DND-41 (cell line): ENCODE data around the gene CBY2.

Source experiments
- ATAC-seq: fragments of 200-7000 bp; cut with Tn5 transposase; 3 replicates; pipeline ENCODE4 v1.9.1; 2021; ENCODE audit warnings: low read depth; ENCODE audit not compliant: insufficient read depth
- DNase-seq: peaks from one replicate; pipeline ENCODE4 v3.0.0-alpha.2; 2020
- H2AFZ ChIP-seq: 2 replicates; pipeline ENCODE4 v1.6.0; 2012; ENCODE audit warnings: low read depth, low read length
- H3K27ac ChIP-seq: 2 replicates; pipeline ENCODE4 v1.5.1; 2012; ENCODE audit warnings: low read length, inconsistent platforms
- H3K27me3 ChIP-seq: fragments of 200-600 bp; sonication (generic); 2 replicates; pipeline ENCODE4 v1.6.0; 2012; ENCODE audit warnings: low read length, mild to moderate bottlenecking, inconsistent platforms; ENCODE audit not compliant: insufficient read depth, poor library complexity
- H3K36me3 ChIP-seq: 2 replicates; pipeline ENCODE4 v1.5.1; 2012; ENCODE audit warnings: low read length, inconsistent platforms; ENCODE audit not compliant: insufficient read depth
- H3K4me1 ChIP-seq: 2 replicates; pipeline ENCODE4 v1.5.1; 2012; ENCODE audit warnings: mild to moderate bottlenecking, low read length; ENCODE audit not compliant: insufficient read depth
- H3K4me2 ChIP-seq: 2 replicates; pipeline ENCODE4 v1.6.0; 2012; ENCODE audit warnings: mild to moderate bottlenecking, moderate library complexity, low read length, inconsistent platforms; ENCODE audit not compliant: insufficient read depth
- H3K4me3 ChIP-seq, 2 experiments: fragments of 200-600 bp in 1 of 2; shearing (Covaris generic) in 1 of 2; 2 replicates each; pipeline ENCODE4 v1.5.1; 2012 to 2016; ENCODE audit warnings: inconsistent platforms in 2 of 2, low read length in 2 of 2, mild to moderate bottlenecking in 2 of 2, low read depth in 1 of 2, moderate library complexity in 1 of 2
- H3K79me2 ChIP-seq: 2 replicates; pipeline ENCODE4 v1.6.0; 2012; ENCODE audit warnings: low read length, inconsistent platforms; ENCODE audit not compliant: insufficient read depth
- H3K9ac ChIP-seq: 2 replicates; pipeline ENCODE4 v1.6.0; 2012; ENCODE audit warnings: low read depth, mild to moderate bottlenecking, inconsistent platforms, low read length, moderate library complexity
- H3K9me3 ChIP-seq: 2 replicates; pipeline ENCODE4 v1.5.1; 2012; ENCODE audit warnings: low read length, moderate library complexity, mild to moderate bottlenecking, inconsistent platforms; ENCODE audit not compliant: insufficient read depth, severe bottlenecking
- H4K20me1 ChIP-seq: 2 replicates; pipeline ENCODE4 v1.6.0; 2012; ENCODE audit warnings: low read length; ENCODE audit not compliant: insufficient read depth
- EZH2 ChIP-seq: IDR thresholded peaks from 3 replicates; pipeline ENCODE4 v1.6.1; 2012; ENCODE audit warnings: borderline replicate concordance, low read depth, mild to moderate bottlenecking, moderate library complexity, low read length, inconsistent platforms; ENCODE audit not compliant: severe bottlenecking
- TF ChIP-seq, protein P1 (sequence below): IDR thresholded peaks from 2 replicates; pipeline ENCODE4 v1.5.1; 2012; ENCODE audit warnings: borderline replicate concordance, low read length, moderate library complexity, mild to moderate bottlenecking; ENCODE audit not compliant: poor library complexity, severe bottlenecking; ENCODE audit errors: extremely low read depth

Gene CBY2

DNA sequence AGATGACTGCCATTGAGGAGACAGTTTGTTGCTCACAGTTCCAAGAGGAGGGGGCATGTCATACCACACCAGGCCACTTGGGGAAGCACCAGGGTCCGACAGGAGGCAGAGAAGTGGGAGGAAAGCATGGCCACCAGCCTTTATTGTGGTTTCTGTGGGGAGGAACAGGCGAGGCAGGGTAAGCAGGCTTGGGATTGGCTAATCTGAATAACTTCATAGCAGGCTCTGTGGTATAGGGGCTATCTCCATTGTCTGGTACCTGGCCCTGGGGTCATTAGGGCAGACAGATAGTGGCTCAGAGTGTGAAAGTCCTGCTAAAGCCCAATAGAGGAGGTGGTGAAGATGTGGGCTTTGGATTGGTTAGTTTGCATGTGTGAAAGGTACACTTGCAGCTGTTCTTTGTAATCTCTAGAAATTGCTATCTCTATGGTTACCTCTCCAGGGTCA is 35.5 kb downstream of the CBY2 start:
- H3K4me3 ChIP-seq, result no peak overlapping the region
- no peaks in the 10 kb centered on the region for H3K36me3 ChIP-seq
- no peaks in the 10 kb centered on the region for H3K9me3 ChIP-seq
- H3K27me3 ChIP-seq, result no peaks in the 10 kb centered on the region
- ATAC-seq (peak; percentile 80), DNase-seq (peak; percentile 45)
- TF ChIP-seq, protein P1, sequence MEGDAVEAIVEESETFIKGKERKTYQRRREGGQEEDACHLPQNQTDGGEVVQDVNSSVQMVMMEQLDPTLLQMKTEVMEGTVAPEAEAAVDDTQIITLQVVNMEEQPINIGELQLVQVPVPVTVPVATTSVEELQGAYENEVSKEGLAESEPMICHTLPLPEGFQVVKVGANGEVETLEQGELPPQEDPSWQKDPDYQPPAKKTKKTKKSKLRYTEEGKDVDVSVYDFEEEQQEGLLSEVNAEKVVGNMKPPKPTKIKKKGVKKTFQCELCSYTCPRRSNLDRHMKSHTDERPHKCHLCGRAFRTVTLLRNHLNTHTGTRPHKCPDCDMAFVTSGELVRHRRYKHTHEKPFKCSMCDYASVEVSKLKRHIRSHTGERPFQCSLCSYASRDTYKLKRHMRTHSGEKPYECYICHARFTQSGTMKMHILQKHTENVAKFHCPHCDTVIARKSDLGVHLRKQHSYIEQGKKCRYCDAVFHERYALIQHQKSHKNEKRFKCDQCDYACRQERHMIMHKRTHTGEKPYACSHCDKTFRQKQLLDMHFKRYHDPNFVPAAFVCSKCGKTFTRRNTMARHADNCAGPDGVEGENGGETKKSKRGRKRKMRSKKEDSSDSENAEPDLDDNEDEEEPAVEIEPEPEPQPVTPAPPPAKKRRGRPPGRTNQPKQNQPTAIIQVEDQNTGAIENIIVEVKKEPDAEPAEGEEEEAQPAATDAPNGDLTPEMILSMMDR, result peak; percentile 58
- TF ChIP-seq EZH2, result no peak
- no peak overlapping the region for H3K9ac ChIP-seq
- no peak overlapping the region for H3K4me2 ChIP-seq
- H3K4me1 ChIP-seq, result no peaks in the 10 kb centered on the region
- no peak overlapping the region for H2AFZ ChIP-seq
- no peaks in the 10 kb centered on the region for H4K20me1 ChIP-seq
- H3K27ac ChIP-seq, result no peak overlapping the region
- H3K79me2 ChIP-seq, result no peaks in the 10 kb centered on the region

DNA sequence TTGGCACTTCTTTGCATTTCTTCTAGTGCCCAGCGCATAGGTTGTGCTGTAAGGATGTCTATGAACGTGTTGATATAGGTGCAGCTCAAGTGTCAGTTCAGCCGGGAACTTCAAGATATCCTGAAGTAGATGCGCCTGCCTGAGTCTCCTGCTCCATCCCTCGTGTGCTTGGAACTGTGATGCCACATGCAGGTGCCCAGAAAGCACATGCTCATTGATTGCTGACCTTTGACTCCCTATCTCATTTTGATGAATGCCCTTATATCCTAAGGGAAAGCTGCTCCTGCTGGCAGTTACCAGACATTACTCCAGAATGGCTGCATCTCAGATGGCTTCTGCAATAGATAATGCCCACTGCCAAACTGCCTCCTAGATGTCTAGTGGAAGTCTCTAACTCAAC is 40.9 kb downstream of the CBY2 start:
- Histone ChIP-seq H3K27ac (no peak overlapping the region), H3K79me2 (no peaks in the 10 kb centered on the region), H3K9ac (no peak overlapping the region), H4K20me1 (no peaks in the 10 kb centered on the region), H3K36me3 (no peaks in the 10 kb centered on the region), H3K27me3 (no peaks in the 10 kb centered on the region), H2AFZ (no peak overlapping the region), H3K4me1 (no peaks in the 10 kb centered on the region), H3K4me3 (no peak overlapping the region), H3K9me3 (no peaks in the 10 kb centered on the region), H3K4me2 (no peak overlapping the region)
- TF ChIP-seq EZH2, result no peak
- TF ChIP-seq, protein P1, result no peak
- DNase-seq, result no peak
- no peak for ATAC-seq

DNA sequence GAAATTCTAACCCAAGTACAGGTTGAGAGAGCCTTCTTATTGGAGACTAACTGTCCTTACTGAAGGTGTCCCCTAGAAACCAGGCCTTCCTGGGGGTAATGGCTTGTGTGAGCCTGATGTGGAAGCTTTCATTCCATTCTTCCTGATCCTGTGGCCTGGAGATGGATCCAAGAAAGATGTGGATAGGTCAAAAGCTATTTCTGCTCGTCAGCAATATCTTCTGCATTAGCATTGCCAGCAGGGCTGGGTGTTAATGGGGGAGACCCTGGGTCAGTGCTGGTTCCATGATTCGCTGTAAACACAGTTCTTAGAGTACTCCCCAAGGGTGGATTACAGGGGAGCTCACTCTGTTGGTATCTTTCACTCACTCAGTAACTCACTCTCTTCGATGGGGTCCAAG is 42.9 kb downstream of the CBY2 start:
- Histone ChIP-seq H3K9ac (no peak overlapping the region), H3K36me3 (no peaks in the 10 kb centered on the region), H2AFZ (no peak overlapping the region), H3K79me2 (no peaks in the 10 kb centered on the region), H3K27ac (no peak overlapping the region), H3K4me3 (no peak overlapping the region), H3K27me3 (peaks cover under 1% of the 10 kb centered on the region), H3K4me1 (no peaks in the 10 kb centered on the region), H3K4me2 (no peak overlapping the region), H3K9me3 (no peaks in the 10 kb centered on the region), H4K20me1 (no peaks in the 10 kb centered on the region)
- TF ChIP-seq, protein P1, result no peak
- TF ChIP-seq EZH2, result no peak
- DNase-seq (no peak), ATAC-seq (no peak)

DNA sequence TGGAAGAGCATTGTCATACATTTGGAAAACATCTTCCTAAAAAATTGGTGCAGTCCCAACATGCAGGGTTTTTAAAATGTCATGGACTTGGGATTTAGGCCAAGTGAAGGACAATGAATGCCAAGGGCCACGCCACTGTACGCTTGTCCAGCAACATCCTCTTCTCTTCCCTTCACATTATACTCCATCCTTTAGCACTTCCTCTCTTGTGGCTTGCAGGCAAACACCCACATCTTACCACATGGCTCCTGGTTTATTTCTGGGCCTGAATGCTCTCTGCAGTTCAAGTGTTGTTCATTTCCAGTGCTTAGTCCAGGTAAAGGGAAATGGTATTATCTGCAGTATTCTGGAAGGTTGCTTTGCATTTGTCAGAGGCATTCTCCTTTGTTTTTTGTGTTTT is 45.0 kb downstream of the CBY2 start:
- no peak overlapping the region for H2AFZ ChIP-seq
- DNase-seq, result no peak

More for the DNA sequence above, 45.0 kb downstream of the CBY2 start:
- Histone ChIP-seq H3K27ac (no peak overlapping the region), H3K9me3 (no peaks in the 10 kb centered on the region), H3K4me3 (no peak overlapping the region), H3K4me2 (no peak overlapping the region), H3K4me1 (no peaks in the 10 kb centered on the region), H3K79me2 (no peaks in the 10 kb centered on the region), H4K20me1 (no peaks in the 10 kb centered on the region), H3K9ac (no peak overlapping the region), H3K27me3 (peaks cover 3% of the 10 kb centered on the region), H3K36me3 (no peaks in the 10 kb centered on the region)
- no peak for ATAC-seq
- TF ChIP-seq, protein P1, result no peak
- TF ChIP-seq EZH2, result no peak
